IMR-90 (cell line): ENCODE measurements around the gene IFIT1. TPM values are rescaled to one million over a fixed set of nuclear protein-coding genes. Genes with fewer than 3 reads are reported as not detected.

Source experiments
- ATAC-seq: fragments of 200-7000 bp; cut with Tn5 transposase; 2 replicates; pipeline ENCODE4 v1.9.1; 2020; ENCODE audit warnings: low read depth, mild to moderate bottlenecking, moderate library complexity
- BruUV-seq: library from RNA; stranded (reverse); fragments of 400-500 nt; replicated peaks from 2 replicates; lab custom pipeline; 2021; lab: Mats Ljungman, UMichigan
- CTCF ChIA-PET: fragments of 300-600 bp; formaldehyde crosslinking; extraction: SDS; loops from one replicate; lab custom pipeline; 2021; ENCODE audit warnings: antibody characterized with exemption; lab: Yijun Ruan, JAX
- POLR2A ChIA-PET: fragments of 300-600 bp; sonication (Branson Sonifier 250); formaldehyde crosslinking; loops from one replicate; lab custom pipeline; 2022; ENCODE audit warnings: antibody characterized with exemption; ENCODE audit not compliant: unreplicated experiment; lab: Charles Lee
- DNase-seq: peaks from one replicate; pipeline ENCODE4 v3.0.0; 2013
- H2AFZ ChIP-seq: replicated peaks from 2 replicates; pipeline ENCODE3; 2013; ENCODE audit warnings: low read length, mild to moderate bottlenecking; ENCODE audit not compliant: poor library complexity
- H2AK5ac ChIP-seq: 2 replicates; pipeline ENCODE4 v1.6.1; 2013; ENCODE audit warnings: low read depth, low read length, inconsistent platforms
- H2AK9ac ChIP-seq: replicated peaks from 2 replicates; pipeline ENCODE3; 2013; ENCODE audit warnings: mild to moderate bottlenecking, low read depth, low read length, moderate library complexity; ENCODE audit not compliant: poor library complexity
- H2BK120ac ChIP-seq: 2 replicates; pipeline ENCODE4 v1.6.1; 2013; ENCODE audit warnings: low read depth, low read length, inconsistent platforms
- H2BK15ac ChIP-seq: 3 replicates; pipeline ENCODE4 v1.6.1; 2013; ENCODE audit warnings: low read depth, low read length, inconsistent platforms
- H2BK20ac ChIP-seq: 2 replicates; pipeline ENCODE4 v1.6.1; 2013; ENCODE audit warnings: low read depth, mild to moderate bottlenecking, inconsistent platforms, low read length, moderate library complexity
- H2BK5ac ChIP-seq: 2 replicates; pipeline ENCODE4 v1.6.1; 2013; ENCODE audit warnings: mild to moderate bottlenecking, low read depth, low read length, inconsistent platforms; ENCODE audit not compliant: poor library complexity, severe bottlenecking
- H3K14ac ChIP-seq: replicated peaks from 2 replicates; pipeline ENCODE4 v1.6.1; 2013; ENCODE audit warnings: low read depth, low read length, inconsistent platforms
- H3K18ac ChIP-seq: 2 replicates; pipeline ENCODE4 v1.6.1; 2013; ENCODE audit warnings: low read depth, low read length, control low read depth
- H3K23ac ChIP-seq: 2 replicates; pipeline ENCODE4 v1.6.1; 2013; ENCODE audit warnings: low read depth, low read length, inconsistent platforms
- H3K27ac ChIP-seq: 2 replicates; pipeline ENCODE4 v1.5.1; 2013; ENCODE audit warnings: mild to moderate bottlenecking, control low read depth, low read length; ENCODE audit not compliant: insufficient read depth
- H3K27me3 ChIP-seq: 2 replicates; pipeline ENCODE4 v1.6.1; 2013; ENCODE audit warnings: low read length; ENCODE audit not compliant: control insufficient read depth, insufficient read depth
- H3K36me3 ChIP-seq: 2 replicates; pipeline ENCODE4 v1.6.1; 2013; ENCODE audit warnings: low read length, mixed read lengths; ENCODE audit not compliant: control insufficient read depth, insufficient read depth
- H3K4ac ChIP-seq: 2 replicates; pipeline ENCODE4 v1.6.1; 2013; ENCODE audit warnings: low read depth, low read length, inconsistent platforms
- H3K4me1 ChIP-seq: 2 replicates; pipeline ENCODE4 v1.6.1; 2013; ENCODE audit warnings: low read length, mixed read lengths; ENCODE audit not compliant: control insufficient read depth, insufficient read depth
- H3K4me2 ChIP-seq: 2 replicates; pipeline ENCODE4 v1.6.1; 2013; ENCODE audit warnings: low read depth, mild to moderate bottlenecking, control low read depth, low read length, moderate library complexity
- H3K4me3 ChIP-seq: 2 replicates; pipeline ENCODE4 v1.5.1; 2013; ENCODE audit warnings: low read depth, mild to moderate bottlenecking, control low read depth, low read length, moderate library complexity; ENCODE audit not compliant: insufficient read depth
- H3K56ac ChIP-seq: 2 replicates; pipeline ENCODE4 v1.6.1; 2013; ENCODE audit warnings: low read length, inconsistent platforms; ENCODE audit not compliant: insufficient read depth; ENCODE audit errors: extremely low read depth
- H3K79me1 ChIP-seq, 2 experiments: 2 replicates each; pipeline ENCODE4 v1.6.1; 2013; ENCODE audit warnings: low read length in 2 of 2, inconsistent platforms in 1 of 2, low read depth in 1 of 2
- H3K9ac ChIP-seq: 2 replicates; pipeline ENCODE4 v1.6.1; 2013; ENCODE audit warnings: low read depth, low read length, control low read depth
- H3K9me1 ChIP-seq: 2 replicates; pipeline ENCODE4 v1.6.1; 2013; ENCODE audit warnings: low read length, inconsistent platforms; ENCODE audit not compliant: insufficient read depth
- H3K9me3 ChIP-seq: 2 replicates; pipeline ENCODE4 v1.6.1; 2013; ENCODE audit warnings: low read length; ENCODE audit not compliant: control insufficient read depth, insufficient read depth
- H4K20me1 ChIP-seq: 2 replicates; pipeline ENCODE4 v1.6.1; 2013; ENCODE audit warnings: low read length, inconsistent platforms; ENCODE audit not compliant: insufficient read depth
- H4K5ac ChIP-seq: 2 replicates; pipeline ENCODE4 v1.6.1; 2013; ENCODE audit warnings: mild to moderate bottlenecking, low read depth, low read length, control low read depth
- H4K8ac ChIP-seq, 2 experiments: 2 replicates each; pipeline ENCODE4 v1.6.1; 2013; ENCODE audit warnings: low read depth in 2 of 2, low read length in 2 of 2, control low read depth in 1 of 2, inconsistent platforms in 1 of 2
- H4K91ac ChIP-seq: 2 replicates; pipeline ENCODE4 v1.6.1; 2013; ENCODE audit warnings: low read depth, low read length, inconsistent platforms; ENCODE audit not compliant: insufficient read depth
- FOS ChIP-seq: fragments of 150-350 bp; IDR thresholded peaks from 2 replicates; pipeline ENCODE4 v1.6.1; 2016; ENCODE audit warnings: low read depth, low read length
- SMC3 ChIP-seq: fragments of 150-350 bp; IDR thresholded peaks from 2 replicates; pipeline ENCODE4 v1.6.1; 2016; ENCODE audit warnings: low read depth, mild to moderate bottlenecking, antibody characterized with exemption, low read length, moderate library complexity
- WGBS, 2 experiments: methylation state at CpG; one replicate each; pipeline versions ENCODE4 v1.1.5 to v1.1.7; 2013; ENCODE audit warnings: missing lambda C conversion rate in 2 of 2; ENCODE audit not compliant: insufficient read length in 1 of 2; ENCODE audit errors: extremely low coverage in 2 of 2; 5-methylcytosine and 5-hydroxymethylcytosine counted together
- dilution Hi-C: fragments of 300-500 bp; cut with HindIII; formaldehyde crosslinking; loops from one replicate; pipeline ENCODE4 v1.14.3; 2018; ENCODE audit warnings: low sequenced_read_pairs; ENCODE audit not compliant: unreplicated experiment
- in situ Hi-C: fragments of 300-500 bp; cut with MboI; formaldehyde crosslinking; loops from 3 replicates; pipeline ENCODE4 v1.14.3; 2019; ENCODE audit warnings: low sequenced_read_pairs, inconsistent platforms, mixed read lengths
- intact Hi-C: fragments of 100-400 bp; cut with micrococcal nuclease; formaldehyde crosslinking; loops from 2 replicates; pipeline ENCODE4 v1.10.0; 2022
- polyA plus RNA-seq, 3 experiments: library from polyadenylated mRNA; depleted of rRNA; stranded (reverse); fragments of >200 nt; gene quantifications; 2 replicates each; pipeline ENCODE4 v1.2.3, GENCODE V29; 2012; ENCODE audit warnings: low replicate concordance in 1 of 3
- total RNA-seq: library from RNA; depleted of rRNA; stranded (reverse); fragments of >200 nt; gene quantifications from 2 replicates; pipeline ENCODE4 v1.2.3, GENCODE V29; 2012

IFIT1 gene
- total and polyA plus RNA-seq, 2 of the 4 experiments (the other 2 are of a cell fraction), result 6.1 to 6.8 TPM

GRCh38 chr10:89438525-89438924, 46.1 kb downstream of the IFIT1 start:
- DNase-seq (peak; percentile 33), ATAC-seq (peak; percentile 78)
- H3K4me2 ChIP-seq, result no peak overlapping the region
- peak overlapping the region; percentile 74 for H2BK120ac ChIP-seq
- WGBS, 2 experiments, result no CpG with 5 or more reads among the region's 4 CpGs
- H3K4me3 ChIP-seq, result no peak overlapping the region
- POLR2A ChIA-PET, result no interaction called here
- no TSS peak for BruUV-seq
- H3K27me3 ChIP-seq, result no peaks in the 10 kb centered on the region
- H3K79me1 ChIP-seq, result no peaks in the 10 kb centered on the region
- peak overlapping the region; percentile 33 for H2AFZ ChIP-seq
- 0 out of 2 replicates have a peak, but pooled peaks cover 8% of the 10 kb centered on the region for H3K9me1 ChIP-seq
- H2BK20ac ChIP-seq, result peak overlapping the region; percentile 29
- H4K20me1 ChIP-seq, result no peaks in the 10 kb centered on the region
- H2BK5ac ChIP-seq, result no peak overlapping the region
- peak overlapping the region; percentile 62; the same call in 1 of the 2 replicates for H3K14ac ChIP-seq
- H4K5ac ChIP-seq, result no peak overlapping the region
- H3K27ac ChIP-seq, result no peak overlapping the region
- no peak overlapping the region; the same call in 1 of the 2 replicates for H3K56ac ChIP-seq
- H2AK5ac ChIP-seq, result no peak overlapping the region
- H3K18ac ChIP-seq, result peak overlapping the region; percentile 34; the same call in 1 of the 2 replicates
- no peaks in the 10 kb centered on the region for H3K36me3 ChIP-seq
- H2AK9ac ChIP-seq, result no peak overlapping the region
- H3K23ac ChIP-seq, result peak overlapping the region; percentile 54; the same call in 1 of the 2 replicates
- in situ Hi-C loops (loop anchor here (25.0 kb wide), 1 partner anchor 1424 kb away; the partner anchor contains the start of genes HTR7 and RPP30), intact Hi-C loops (no loop called here), dilution Hi-C loops (no loop called here)
- no peak overlapping the region for H3K9ac ChIP-seq
- H3K4ac ChIP-seq, result peak overlapping the region; percentile 67
- peak overlapping the region; percentile 63; the same call in 1 of the 3 replicates for H2BK15ac ChIP-seq
- H4K91ac ChIP-seq, result peak overlapping the region; percentile 55; the same call in 1 of the 2 replicates
- H4K8ac ChIP-seq, result peak overlapping the region in 1 of 2 experiments; percentile 1; a peak in 1 of 4 replicates
- TF ChIP-seq FOS (peak; percentile 33; the same call in 1 of the 2 replicates), SMC3 (no peak)
- H3K4me1 ChIP-seq, result peaks cover 3% of the 10 kb centered on the region
- no peaks in the 10 kb centered on the region for H3K9me3 ChIP-seq
- CTCF ChIA-PET, result interaction anchor here (0.7 kb wide), 1 partner anchor 42 kb away, joined by 3 read pairs; no protein-coding TSS in a partner anchor
